Stimulated activated naive B cell treated with anti-CD40 and anti-IgM and Interleukin-4, amounts not matched to agents 10 μg/mL and 1 μg/mL and 100 μg/mL, for 72 hours (primary cell): ENCODE data around the gene PHLDA3.
A peak's percentile ranks its signal among the peaks of the same experiment; 100 is the strongest.

Experiments
- ATAC-seq, 2 donors: fragments of 150-1000 bp; cut with Tn5 transposase; replicated peaks; 2 replicates each; pipeline ENCODE4 v1.10.0; 2021; ENCODE audit warnings: moderate library complexity in 1 of 2
- DNase-seq: peaks from one replicate; pipeline ENCODE4 v3.0.0; 2021
- H3K27ac Mint-ChIP-seq: one replicate; pipeline ENCODE4 v1.8.0; 2022; ENCODE audit warnings: mild to moderate bottlenecking, mixed read lengths
- H3K27me3 Mint-ChIP-seq, 2 donors: one replicate each; pipeline ENCODE4 v1.8.0; 2022; ENCODE audit warnings: mixed read lengths in 2 of 2
- H3K36me3 Mint-ChIP-seq, 2 donors: one replicate each; pipeline ENCODE4 v1.8.0; 2022; ENCODE audit warnings: mixed read lengths in 2 of 2, mild to moderate bottlenecking in 1 of 2
- H3K4me1 Mint-ChIP-seq, 2 donors: one replicate each; pipeline ENCODE4 v1.8.0; 2022; ENCODE audit warnings: mixed read lengths in 2 of 2, mild to moderate bottlenecking in 1 of 2
- H3K4me3 Mint-ChIP-seq, 2 donors: one replicate each; pipeline ENCODE4 v1.8.0; 2022; ENCODE audit warnings: mild to moderate bottlenecking in 2 of 2, mixed read lengths in 2 of 2, moderate library complexity in 1 of 2
- H3K9me3 Mint-ChIP-seq, 2 donors: one replicate each; pipeline ENCODE4 v1.8.0; 2022; ENCODE audit warnings: mixed read lengths in 2 of 2, mild to moderate bottlenecking in 1 of 2

The PHLDA3 gene

DNA sequence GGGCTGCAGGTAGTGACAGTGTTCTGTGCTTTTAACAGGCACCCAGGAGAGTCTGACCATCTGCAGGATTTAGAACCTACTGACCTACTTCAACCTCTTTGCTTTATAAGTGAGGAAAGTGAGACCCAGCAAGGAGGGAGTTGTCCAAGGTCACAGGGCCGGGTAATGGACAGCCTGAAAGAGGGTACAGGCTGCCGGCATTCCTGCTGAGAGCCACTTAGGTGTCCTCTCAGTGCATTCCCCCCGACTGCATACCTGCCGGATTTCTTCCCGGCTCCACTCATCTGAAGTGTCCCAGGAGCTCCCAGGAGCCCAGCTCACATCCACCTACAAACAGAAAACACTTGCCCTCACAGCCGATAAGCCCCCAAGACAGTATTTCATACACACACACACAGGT is 13.9 kb downstream of the PHLDA3 start:
- Mint-ChIP-seq H3K36me3 (no peaks in the 10 kb centered on the region), H3K27ac (no peak overlapping the region), H3K27me3 (peaks cover 21 to 30% of the 10 kb centered on the region in 2 donors), H3K4me3 (no peak overlapping the region), H3K9me3 (no peaks in the 10 kb centered on the region), H3K4me1 (peaks cover 9 to 24% of the 10 kb centered on the region in 2 donors)
- ATAC-seq (no peak), DNase-seq (no peak)

DNA sequence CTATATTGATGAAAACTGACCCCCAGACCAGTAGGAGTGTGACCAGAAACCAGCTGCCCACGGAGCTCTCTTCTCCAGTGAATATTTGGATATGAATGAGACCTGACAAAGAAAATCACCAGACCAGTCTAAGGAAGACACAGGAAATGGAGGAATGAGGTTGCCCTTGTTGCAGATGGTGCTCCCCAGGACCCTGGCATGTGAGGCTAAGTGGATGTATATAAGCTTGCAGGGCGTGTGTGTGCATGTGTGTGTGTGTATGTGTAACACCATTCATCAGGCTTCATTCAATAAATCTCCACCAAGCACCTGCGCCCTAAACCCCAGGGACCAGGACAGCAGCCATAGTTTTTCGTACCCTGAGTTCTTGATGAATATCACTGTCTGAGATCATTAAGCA is 14.4 kb downstream of the PHLDA3 start:
- Mint-ChIP-seq H3K27me3 (peaks cover 21 to 30% of the 10 kb centered on the region in 2 donors), H3K4me3 (no peak overlapping the region), H3K27ac (no peak overlapping the region), H3K9me3 (no peaks in the 10 kb centered on the region), H3K4me1 (peaks cover 9 to 27% of the 10 kb centered on the region in 2 donors), H3K36me3 (no peaks in the 10 kb centered on the region)
- DNase-seq (no peak), ATAC-seq (no peak)

DNA sequence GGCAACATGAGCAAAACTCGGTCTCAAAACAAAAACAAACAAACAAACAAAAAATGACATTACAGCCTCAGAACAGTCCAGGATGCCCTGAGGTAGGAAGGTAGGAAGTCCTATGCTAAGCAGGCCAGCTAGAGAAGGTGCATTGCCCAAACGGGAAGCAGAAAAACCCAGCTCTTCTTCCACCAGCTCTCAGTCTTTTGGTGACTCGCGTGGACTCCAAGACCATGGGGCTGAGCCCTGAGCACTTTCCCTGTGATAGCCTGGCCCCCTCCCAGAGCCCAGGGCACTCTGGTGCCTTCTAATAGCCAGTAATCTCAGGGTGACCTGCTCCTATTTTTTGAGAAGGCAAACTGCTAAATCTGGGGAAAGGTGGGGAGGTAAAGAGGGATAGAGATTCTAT is 16.1 kb downstream of the PHLDA3 start:
- Mint-ChIP-seq H3K4me3 (no peak overlapping the region), H3K27me3 (peaks cover 17 to 34% of the 10 kb centered on the region in 2 donors), H3K36me3 (no peaks in the 10 kb centered on the region), H3K27ac (no peak overlapping the region), H3K9me3 (no peaks in the 10 kb centered on the region), H3K4me1 (peaks cover 14 to 38% of the 10 kb centered on the region in 2 donors)
- DNase-seq: no peak
- ATAC-seq: no peak

DNA sequence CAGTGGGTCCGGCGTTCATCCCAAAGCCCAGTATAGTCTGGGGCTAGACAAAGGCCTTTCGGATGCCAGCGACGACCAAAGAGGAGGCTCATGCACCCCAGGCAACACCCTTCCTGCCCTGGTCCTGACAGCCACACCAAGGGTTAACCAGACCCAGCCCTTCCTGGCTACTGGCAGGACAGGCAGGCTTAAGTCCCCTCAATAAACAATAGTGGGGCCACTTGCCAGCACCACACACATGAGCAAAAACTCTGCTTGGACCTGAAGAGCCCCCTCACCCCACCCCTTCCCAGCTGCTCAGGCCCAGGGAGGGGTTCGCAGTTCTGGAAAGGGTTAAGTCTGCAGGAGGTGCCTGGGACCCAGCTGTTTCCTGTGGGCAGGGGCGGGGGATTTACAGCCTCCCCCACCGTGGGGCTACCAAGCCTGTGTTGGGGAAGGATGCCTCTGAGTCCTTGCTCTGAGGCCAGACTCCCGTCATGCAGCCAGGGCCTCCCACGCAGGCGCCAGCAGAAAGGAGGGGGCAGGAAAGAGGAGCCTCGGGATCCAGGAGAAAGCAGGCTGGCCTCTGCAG is 18.2 kb downstream of the PHLDA3 start:
- peak overlapping the region in 1 of 2 donors; percentile 1 for H3K4me3 Mint-ChIP-seq
- H3K9me3 Mint-ChIP-seq: no peaks in the 10 kb centered on the region
- H3K4me1 Mint-ChIP-seq: peaks cover 11 to 31% of the 10 kb centered on the region in 2 donors
- H3K36me3 Mint-ChIP-seq: no peaks in the 10 kb centered on the region
- no peak overlapping the region for H3K27ac Mint-ChIP-seq
- no peak for DNase-seq
- peak; percentile 38 to 46 for ATAC-seq
- H3K27me3 Mint-ChIP-seq: peaks cover 15 to 41% of the 10 kb centered on the region in 2 donors

DNA sequence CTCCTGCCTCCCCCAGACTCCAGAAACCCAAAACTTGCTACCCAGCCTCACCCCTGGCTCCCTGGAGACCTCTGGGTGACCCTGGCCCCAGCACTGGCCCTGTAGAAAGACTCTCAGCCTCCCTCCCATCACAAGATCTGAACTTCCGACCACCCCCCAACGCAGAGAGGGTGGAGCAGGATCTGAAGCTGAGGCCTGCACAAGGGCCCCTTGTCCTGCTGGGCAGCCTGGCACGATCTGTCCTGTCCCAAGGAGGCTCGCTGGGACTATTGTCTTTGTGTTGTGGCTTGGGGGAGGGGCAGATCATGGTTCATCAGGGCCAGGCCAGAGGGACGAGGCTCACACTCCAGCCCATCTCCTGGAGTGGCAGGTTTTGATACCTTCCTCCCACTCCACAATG is 20.0 kb downstream of the PHLDA3 start:
- peaks cover 0 to 2% of the 10 kb centered on the region in 2 donors for H3K36me3 Mint-ChIP-seq
- peaks cover 21 to 45% of the 10 kb centered on the region in 2 donors for H3K27me3 Mint-ChIP-seq
- peaks cover 0 to 3% of the 10 kb centered on the region in 2 donors for H3K9me3 Mint-ChIP-seq
- H3K4me1 Mint-ChIP-seq: peaks cover 10 to 31% of the 10 kb centered on the region in 2 donors
- no peak overlapping the region for H3K4me3 Mint-ChIP-seq
- no peak for DNase-seq
- no peak overlapping the region for H3K27ac Mint-ChIP-seq
- no peak for ATAC-seq

DNA sequence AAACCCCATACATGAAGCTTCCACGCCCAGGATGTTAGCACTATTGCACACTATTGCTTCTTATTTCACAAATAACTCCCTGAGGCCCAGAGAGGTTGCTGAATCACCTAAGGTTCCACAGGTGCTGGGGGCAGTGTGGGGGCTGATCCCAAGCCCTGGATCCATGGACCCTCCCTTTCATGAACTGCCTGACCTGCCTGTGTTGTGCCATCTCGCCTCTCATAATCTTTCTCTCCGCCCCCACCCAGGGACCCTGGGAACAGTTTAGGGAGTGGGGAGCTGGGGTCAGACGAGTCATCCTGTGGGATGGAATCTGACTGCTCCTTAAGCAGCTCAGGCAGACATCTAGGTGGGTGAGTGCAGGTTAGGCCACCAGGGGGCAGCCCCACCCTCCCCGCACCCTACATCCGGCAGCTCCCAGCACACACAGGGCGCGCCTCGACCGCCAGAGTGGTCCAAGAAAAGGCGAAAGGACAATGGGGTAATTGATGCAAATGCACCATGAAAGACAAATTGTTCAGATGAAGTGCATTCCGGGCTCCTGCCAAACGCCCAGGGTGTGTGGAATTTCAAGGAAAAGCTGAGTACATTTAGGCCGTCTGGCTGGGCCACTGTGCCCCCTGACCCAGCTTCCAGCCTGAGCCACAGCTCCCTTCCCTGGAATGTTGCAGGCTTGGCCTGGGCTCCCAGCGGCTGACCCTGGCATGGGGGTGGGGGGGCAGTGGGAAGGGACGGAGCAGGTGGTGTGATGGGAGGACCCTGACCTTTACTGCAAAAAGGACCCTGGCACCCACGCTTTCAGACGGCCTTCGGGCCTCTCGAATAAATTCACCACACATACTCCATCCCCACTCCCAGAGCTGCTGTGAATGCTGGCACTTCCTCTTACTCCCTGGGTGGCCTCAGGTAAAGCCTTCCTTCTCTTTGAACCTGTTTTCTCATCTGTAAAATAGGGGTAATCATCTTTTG is 20.8 kb downstream of the PHLDA3 start:
- Mint-ChIP-seq H3K4me3 (peak overlapping the region in 1 of 2 donors; percentile 8), H3K27ac (peak overlapping the region; percentile 32), H3K36me3 (peaks cover 0 to 3% of the 10 kb centered on the region in 2 donors), H3K27me3 (peaks cover 20 to 42% of the 10 kb centered on the region in 2 donors), H3K9me3 (peaks cover 0 to 3% of the 10 kb centered on the region in 2 donors), H3K4me1 (peaks cover 8 to 31% of the 10 kb centered on the region in 2 donors)
- ATAC-seq (peak; percentile 92 to 93), DNase-seq (peak; percentile 27)

DNA sequence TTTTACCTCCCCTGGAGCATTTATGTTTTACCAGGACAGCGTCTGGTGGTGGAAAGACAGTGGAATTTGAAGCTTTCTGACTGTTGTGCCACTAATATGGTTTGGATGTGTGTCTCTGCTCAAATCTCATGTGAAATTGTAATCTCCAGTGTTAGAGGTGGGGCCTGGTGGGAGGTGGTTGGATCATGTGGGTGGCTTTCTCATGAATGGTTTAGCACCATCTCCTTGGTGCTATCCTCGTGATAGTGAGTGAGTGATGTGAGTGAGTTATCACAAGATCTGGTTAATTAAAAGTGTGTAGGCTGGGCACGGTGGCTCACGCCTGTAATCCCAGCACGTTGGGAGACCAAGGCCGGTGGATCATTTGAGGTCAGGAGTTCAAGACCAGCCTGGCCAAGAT is 23.7 kb downstream of the PHLDA3 start:
- no peak for DNase-seq
- Mint-ChIP-seq H3K36me3 (peaks cover 3% of the 10 kb centered on the region in 2 donors), H3K4me1 (peaks cover 5 to 17% of the 10 kb centered on the region in 2 donors), H3K4me3 (no peak overlapping the region), H3K9me3 (peaks cover 3 to 4% of the 10 kb centered on the region in 2 donors), H3K27me3 (peaks cover 19 to 21% of the 10 kb centered on the region in 2 donors), H3K27ac (no peak overlapping the region)
- no peak for ATAC-seq

DNA sequence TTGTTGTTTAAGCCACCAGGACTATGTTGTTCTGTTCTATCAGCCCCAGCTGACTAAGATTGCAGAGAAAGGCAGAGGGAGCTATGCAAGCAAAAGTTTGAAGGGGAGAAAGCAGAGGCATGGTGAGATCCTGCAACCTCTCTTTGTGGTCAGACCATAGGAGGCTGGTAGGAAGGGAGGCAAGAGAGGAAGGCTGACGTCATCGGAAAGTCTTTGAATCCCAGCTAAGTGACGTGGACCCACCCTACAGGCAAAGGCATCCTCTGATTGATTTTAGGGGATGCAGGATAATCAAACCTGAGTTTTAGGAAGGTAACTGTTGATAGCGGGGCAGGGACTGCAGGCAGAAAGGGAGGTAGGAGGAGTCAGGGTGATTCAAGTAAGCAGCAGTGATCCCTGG is 24.2 kb downstream of the PHLDA3 start:
- Mint-ChIP-seq H3K4me1 (peaks cover 5 to 13% of the 10 kb centered on the region in 2 donors), H3K4me3 (no peak overlapping the region), H3K27me3 (peaks cover 19 to 21% of the 10 kb centered on the region in 2 donors), H3K9me3 (peaks cover 3 to 4% of the 10 kb centered on the region in 2 donors), H3K36me3 (peaks cover 3% of the 10 kb centered on the region in 2 donors), H3K27ac (no peak overlapping the region)
- no peak for ATAC-seq
- DNase-seq: no peak

DNA sequence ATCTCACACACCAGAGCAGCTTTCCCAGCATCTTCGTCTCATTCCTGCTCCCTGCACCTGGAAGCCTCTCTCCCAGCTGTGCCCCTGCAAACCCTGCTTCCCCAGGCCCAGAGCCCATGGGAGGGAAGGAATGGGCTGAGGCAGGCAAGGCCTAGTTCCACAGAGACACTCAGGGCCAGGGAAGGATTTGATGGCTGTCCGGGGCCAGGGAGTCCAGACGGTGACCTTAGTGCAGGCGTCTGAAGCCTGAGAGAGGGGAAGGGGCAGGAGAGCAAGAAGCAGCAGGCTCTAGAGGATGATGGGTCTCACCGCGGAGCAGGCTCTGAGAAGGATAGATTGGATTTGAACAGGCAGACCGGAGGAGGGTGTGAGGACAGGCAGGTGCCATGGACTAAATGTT is 25.2 kb downstream of the PHLDA3 start:
- DNase-seq (no peak), ATAC-seq (no peak)
- Mint-ChIP-seq H3K36me3 (peaks cover 3% of the 10 kb centered on the region in 2 donors), H3K27ac (no peak overlapping the region), H3K9me3 (peaks cover 3 to 4% of the 10 kb centered on the region in 2 donors), H3K4me3 (no peak overlapping the region), H3K4me1 (peaks cover 4 to 11% of the 10 kb centered on the region in 2 donors), H3K27me3 (peaks cover 19 to 21% of the 10 kb centered on the region in 2 donors)

DNA sequence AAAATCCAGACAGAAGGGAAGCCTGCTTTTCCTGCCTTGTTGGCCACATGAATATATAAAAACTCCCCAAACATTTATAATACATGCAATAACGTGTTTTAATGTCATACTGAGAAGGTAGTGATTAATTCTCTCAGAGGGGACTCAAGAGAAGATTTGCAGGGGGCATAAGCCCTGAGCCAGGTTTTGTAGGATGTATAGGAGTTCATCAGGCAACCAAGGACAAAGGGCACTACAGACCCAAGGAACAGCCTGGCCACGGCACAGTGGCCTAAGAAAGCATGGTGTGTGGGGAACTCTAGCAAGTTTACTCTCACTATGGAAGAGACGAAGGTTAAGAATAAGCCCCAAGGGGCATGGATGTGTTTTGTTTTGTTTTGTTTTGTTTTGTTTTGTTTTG is 32.0 kb downstream of the PHLDA3 start:
- Mint-ChIP-seq H3K36me3 (peaks cover 0 to 3% of the 10 kb centered on the region in 2 donors), H3K4me3 (no peak overlapping the region), H3K27ac (no peak overlapping the region), H3K4me1 (peaks cover 4 to 9% of the 10 kb centered on the region in 2 donors), H3K9me3 (peaks cover 0 to 4% of the 10 kb centered on the region in 2 donors), H3K27me3 (peaks cover 21% of the 10 kb centered on the region in 2 donors)
- DNase-seq: no peak
- no peak for ATAC-seq

DNA sequence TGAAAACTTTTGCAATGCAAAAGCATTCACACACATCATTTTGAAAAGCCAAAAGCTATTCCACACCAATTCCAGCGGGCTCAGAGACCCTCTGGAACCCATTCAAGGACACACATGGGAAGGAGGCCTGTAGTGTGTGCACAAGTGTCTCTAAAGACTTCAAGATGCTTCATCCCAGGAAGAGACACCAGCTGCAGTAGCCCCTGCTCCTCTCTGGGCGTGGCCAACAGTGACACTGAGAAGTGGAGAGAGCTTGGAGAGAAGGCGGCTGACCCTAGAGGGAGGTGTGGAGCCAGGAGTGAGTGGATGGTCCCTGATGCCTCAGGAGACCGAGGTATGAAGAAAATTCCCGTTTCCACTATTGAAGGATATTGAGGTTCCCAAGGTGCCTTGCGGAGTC is 32.6 kb downstream of the PHLDA3 start:
- DNase-seq (no peak), ATAC-seq (no peak)
- Mint-ChIP-seq H3K4me3 (no peak overlapping the region), H3K27me3 (peaks cover 21 to 24% of the 10 kb centered on the region in 2 donors), H3K27ac (no peak overlapping the region), H3K9me3 (peaks cover 0 to 4% of the 10 kb centered on the region in 2 donors), H3K4me1 (peaks cover 4 to 9% of the 10 kb centered on the region in 2 donors), H3K36me3 (peaks cover 0 to 3% of the 10 kb centered on the region in 2 donors)

DNA sequence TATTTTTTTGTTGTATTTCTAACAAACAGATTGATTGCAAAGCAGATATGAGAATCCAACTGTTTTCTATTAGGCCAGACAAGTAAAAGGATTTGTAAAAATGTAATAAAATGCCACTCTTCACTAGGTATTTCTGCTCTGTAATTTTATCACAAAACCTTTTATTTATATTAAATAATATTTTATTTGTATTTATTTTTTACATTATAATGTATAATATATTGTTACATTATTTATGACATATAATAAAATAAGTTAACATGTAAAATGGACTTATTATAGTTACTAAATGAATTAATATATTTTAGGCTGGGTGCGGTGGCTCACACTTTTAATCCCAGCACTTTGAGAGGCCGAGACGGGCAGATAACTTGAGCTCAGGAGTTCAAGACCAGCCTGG is 34.7 kb downstream of the PHLDA3 start:
- Mint-ChIP-seq H3K9me3 (no peaks in the 10 kb centered on the region), H3K27ac (no peak overlapping the region), H3K4me3 (no peak overlapping the region), H3K4me1 (peaks cover 4 to 9% of the 10 kb centered on the region in 2 donors), H3K27me3 (peaks cover 31 to 34% of the 10 kb centered on the region in 2 donors), H3K36me3 (no peaks in the 10 kb centered on the region)
- ATAC-seq (no peak), DNase-seq (no peak)

DNA sequence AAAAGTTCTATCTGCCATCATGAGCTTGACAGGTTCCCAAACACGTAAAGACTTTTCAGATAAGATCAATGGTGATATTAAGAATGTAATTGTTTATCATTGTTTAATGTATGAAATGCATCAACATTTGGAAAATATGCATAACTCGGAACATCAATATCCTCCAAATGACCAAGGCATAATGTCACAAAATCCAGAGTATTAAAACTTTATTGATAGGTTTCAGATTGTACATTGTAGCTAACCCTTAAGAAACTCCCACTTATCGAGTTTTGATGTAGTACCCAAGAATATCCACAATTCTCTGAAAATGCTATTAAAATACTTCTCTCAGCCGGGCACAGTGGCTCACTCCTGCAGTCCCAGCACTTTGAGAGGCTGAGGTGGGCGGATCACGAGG is 35.4 kb downstream of the PHLDA3 start:
- Mint-ChIP-seq H3K4me1 (peaks cover 4 to 9% of the 10 kb centered on the region in 2 donors), H3K4me3 (no peak overlapping the region), H3K9me3 (no peaks in the 10 kb centered on the region), H3K36me3 (no peaks in the 10 kb centered on the region), H3K27ac (no peak overlapping the region), H3K27me3 (peaks cover 36 to 38% of the 10 kb centered on the region in 2 donors)
- DNase-seq: no peak
- ATAC-seq: no peak

DNA sequence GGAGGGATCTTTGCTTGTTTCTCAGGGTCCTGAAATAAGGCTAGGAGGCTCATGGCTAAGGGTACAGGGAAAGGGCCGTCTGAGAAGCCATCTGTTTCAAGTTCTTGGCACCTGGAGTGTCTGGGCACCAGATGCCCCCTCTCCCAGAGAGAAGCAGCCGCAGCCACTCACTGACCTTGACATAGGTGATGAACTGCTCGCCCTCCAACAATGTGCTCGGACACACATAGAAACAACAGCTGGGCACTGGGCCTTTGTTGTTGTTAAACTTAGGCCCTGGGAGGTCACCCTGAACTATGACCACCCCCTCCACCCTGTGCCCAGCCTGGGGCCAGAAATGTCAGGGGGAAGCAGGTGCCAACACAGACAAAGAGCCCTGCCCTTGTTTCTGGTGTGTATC is 38.2 kb downstream of the PHLDA3 start:
- Mint-ChIP-seq H3K9me3 (no peaks in the 10 kb centered on the region), H3K4me3 (no peak overlapping the region), H3K27ac (no peak overlapping the region), H3K36me3 (no peaks in the 10 kb centered on the region), H3K4me1 (peaks cover 2 to 4% of the 10 kb centered on the region in 2 donors), H3K27me3 (peaks cover 21 to 23% of the 10 kb centered on the region in 2 donors)
- no peak for ATAC-seq
- DNase-seq: no peak
